SW480 (cell line): ENCODE measurements around the gene MRPL44.
"Not testable (repeated sequence)": the region's sequence is repeated elsewhere in the genome, so short reads cannot be mapped to it uniquely, and the experiment has no call there.

ENCODE experiments used
- DNase-seq: peaks from one replicate; pipeline ENCODE4 v3.0.0-alpha.2; 2016; ENCODE audit warnings: low spot score

MRPL44 gene

DNA sequence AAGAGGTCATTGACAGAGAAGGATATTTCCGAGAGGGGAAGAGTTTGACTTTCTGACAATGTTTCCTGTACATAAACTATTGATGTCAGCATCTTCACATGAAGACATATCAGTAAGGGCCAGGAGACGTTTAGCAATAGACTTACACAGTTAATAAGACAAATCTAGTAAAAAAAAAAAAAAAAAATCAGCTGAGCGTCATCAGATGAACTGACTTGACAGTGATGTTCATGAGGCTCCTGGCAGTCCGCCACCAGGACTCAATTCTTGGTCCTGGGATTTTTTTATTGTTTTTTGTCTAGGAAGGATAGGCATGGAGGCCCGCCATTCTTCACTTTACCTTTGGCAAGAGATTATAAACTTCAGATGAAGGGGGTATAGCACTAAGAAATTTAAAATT lies 14.5 kb downstream of the MRPL44 start:
- DNase-seq, result no peak

DNA sequence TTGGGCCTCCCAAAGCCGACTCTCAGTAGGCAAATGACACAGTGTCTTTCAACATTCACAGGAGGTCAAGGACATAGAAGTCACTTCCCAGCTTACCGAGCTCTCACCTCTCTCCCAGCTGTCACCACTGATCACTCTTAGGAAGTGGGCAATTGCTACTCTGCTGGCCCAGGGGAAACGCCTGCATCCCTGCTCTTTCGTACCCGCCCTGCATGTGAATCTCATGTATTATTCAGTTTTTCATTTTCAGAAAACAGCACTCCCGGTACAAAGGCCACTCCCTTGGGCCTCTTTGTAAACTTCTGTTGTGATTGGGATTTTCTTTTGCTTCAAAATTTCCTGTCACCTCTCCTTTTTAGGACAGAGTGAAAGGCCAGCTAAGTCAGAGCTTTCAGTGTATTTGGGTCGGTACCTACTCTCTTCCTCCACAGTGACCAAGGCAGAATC lies 15.4 kb downstream of the MRPL44 start:
- no peak for DNase-seq

DNA sequence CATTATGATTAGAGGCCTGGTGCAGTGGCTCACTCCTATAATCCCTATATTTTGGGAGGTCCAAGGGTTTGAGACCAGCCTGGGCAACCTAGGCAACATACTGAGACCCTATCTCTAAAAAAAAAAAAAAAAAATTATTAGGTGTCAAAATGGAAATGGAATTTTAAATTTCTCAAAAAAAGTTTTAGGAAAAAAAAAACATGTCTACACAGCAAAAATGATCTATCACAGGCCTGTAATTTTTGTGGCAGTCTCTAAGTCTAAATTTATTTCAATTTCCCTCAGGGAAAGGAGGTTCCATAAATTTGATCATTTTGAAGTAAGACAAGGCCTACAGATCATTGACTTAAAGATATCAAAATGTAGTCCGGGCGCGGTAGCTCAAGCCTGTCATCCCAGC lies 16.3 kb downstream of the MRPL44 start:
- no peak for DNase-seq

DNA sequence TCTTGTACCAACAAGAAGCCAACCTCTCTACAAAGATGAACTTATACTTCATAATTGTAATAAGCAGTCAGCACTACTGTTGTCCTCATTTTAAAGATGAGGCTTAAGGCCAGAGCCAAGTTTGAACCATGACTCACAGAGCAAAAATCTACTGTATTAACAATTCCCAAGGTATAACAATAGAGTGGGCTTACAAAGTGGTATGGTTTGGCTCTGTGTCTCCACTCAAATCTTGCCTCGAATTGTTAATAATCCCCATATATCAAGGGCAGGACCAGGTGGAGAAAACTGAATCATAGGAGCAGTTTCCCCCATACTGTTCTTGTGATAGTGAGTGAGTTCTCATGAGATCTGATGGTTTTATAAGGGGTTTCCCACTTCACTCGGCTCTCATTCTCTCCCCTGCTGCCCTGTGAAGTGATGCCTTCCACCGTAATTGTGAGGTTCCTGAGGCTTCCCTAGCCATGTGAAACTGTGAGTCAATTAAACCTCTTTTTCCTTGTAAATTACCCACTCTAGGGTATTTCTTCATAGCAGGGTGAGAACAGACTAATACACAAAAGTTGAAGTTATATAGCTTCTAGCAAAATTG lies 19.5 kb downstream of the MRPL44 start:
- DNase-seq, result no peak

DNA sequence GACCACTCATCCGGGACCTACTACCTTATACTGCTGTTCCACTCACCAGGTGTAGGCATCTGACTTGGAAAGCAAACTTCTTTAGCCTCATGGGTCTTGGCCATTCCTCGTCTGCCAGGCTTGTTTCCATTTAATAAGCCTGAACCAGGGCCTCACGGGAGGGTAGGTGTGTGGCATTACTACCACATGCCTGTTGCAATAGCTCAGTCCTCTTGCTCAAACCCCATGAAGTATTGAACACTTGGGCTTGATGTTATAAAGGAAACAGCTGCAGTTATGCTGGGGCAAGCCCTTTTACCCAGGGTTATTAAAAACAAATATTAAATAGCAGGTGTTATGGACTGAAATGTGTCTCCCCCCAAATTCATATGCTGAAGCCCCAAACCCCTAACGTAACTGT lies 21.2 kb downstream of the MRPL44 start:
- DNase-seq, result no peak

DNA sequence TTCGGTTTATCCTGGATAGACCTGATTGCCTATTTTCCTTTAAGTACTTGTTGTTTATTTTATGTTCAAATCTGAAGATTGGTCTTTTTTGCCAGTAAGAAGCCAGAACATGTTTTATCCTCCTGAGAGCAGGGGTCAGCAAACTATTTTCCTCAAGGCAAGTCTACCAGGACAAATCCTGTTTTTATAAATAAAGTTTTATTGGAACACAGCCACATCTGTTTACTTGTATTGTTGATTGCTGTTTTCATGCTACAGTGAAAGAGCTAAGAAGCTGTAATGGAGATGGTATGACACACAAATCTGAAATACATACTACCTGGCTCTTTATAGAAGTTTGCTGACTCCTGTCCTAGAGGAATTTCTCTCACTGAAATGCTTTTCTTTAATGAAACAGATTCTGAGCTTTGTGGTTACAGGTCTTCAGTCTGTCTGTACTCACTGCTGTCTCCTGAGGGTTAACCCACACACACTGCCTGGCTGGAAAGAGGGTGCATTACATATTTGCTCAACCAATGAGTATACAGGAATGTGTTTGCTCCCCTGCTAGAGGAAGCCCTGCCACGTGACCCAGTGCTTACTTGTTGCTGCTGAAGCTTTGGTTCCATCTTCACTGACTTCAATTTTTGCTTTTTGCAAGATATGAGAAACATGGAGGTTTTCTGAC lies 22.6 kb downstream of the MRPL44 start:
- DNase-seq, result no peak

- no peak for DNase-seq
Observed at GRCh38 chr2:223980397-223980735, 23.1 kb downstream of the MRPL44 start.

- DNase-seq, result no peak
Observed at GRCh38 chr2:223980803-223981202, 23.5 kb downstream of the MRPL44 start.

DNA sequence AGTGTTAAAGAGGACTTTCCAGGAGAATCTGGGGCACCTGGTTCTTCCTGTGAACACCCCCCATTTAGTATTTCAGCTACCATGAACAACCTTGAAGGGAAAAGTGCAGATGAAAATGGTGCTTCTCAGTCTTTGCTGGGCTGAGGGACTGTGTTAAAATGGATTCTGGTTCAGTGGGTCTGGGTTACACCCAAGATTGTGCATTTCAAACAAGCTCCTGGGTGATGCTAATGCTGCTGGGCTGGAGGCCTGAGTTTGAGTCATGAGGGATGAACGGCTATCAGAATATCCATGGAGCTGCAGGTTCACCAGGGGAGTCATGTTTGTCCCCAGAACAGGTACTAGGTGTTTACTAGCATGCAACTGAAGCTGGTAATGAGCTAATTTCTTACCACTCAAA lies 24.0 kb downstream of the MRPL44 start:
- DNase-seq, result no peak

GRCh38 chr2:223989206-223989855 lies 32.1 kb downstream of the MRPL44 start:
- peak; percentile 5 for DNase-seq

GRCh38 chr2:223989856-223990232 lies 32.6 kb downstream of the MRPL44 start:
- DNase-seq, result no peak

DNA sequence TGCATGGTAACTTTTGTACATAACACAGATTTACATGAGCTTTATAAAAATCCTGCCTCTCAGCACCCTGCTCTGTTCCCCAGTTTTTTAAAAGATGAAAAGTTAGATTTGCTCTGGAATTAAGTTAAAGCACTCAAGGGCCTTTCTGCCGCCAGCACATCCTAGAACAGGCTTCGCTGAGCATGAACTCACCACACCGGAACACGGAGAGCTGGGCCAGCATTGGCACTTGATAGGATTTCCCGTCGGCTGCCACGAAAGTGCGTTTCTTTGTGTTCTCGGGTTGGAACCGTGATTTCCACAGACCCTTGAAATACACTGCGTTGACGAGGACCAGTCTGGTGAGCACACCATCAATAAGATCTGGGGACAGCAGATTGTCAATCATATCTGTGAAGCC lies 34.3 kb downstream of the MRPL44 start:
- DNase-seq, result no peak

DNA sequence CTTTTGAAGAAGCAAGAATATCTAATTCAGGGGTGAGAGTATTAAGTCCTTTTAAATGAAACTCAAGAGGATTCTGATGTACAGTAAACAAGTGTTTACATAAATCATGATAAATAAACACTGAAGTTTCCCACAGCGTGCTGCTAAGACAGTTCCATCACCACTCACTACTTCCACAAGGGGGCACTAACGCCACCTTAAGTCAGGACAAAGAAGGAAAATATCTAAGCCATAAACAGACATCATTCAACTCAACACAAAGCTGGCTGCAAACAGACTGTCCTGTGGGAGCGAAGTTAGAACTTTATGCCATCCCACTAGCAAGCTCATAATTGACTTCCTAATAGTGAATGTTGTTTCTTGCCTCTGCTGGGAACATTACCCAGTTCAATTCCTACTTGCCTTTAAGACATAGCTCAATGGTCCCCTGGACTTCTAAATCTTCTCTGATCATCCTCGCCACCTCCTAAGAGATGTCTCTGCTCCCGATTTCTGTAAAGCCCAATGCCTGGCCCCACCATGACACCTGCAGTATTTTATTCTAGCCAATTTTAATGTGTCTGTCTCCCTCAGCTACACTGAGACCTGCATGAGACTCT lies 36.5 kb downstream of the MRPL44 start:
- peak; percentile 71 for DNase-seq

DNA sequence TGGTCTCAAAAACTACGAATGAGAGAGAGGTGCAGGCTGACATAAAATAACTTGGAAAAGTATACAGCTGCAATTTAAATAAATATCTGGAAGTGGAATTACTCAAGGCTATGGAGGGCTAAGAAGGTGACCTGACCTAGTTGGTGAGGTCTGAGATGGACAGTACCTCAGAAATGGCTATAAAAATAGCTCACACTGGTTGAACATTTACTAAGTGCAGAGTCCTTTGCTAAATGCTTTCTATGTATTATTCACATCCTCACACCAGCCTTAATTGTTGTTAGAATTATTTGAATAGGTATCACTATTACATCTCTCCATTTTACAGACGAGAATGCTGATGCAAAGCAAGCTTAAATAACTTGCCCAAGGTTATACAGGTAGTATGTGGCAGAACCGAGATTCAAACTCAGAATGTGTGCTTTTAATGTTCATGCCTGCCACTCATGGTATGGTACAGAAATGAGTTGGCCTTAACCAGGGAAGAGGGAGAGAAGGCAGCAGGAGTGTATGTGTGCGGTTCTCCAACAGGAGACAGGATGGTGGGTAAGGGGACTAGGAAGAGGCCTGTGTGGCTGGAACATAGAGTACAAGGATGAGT lies 37.4 kb downstream of the MRPL44 start:
- DNase-seq, result no peak

GRCh38 chr2:223995569-223995968 lies 38.3 kb downstream of the MRPL44 start:
- DNase-seq, result peak; percentile 36

- no peak for DNase-seq
Observed at GRCh38 chr2:223996391-223996790, 39.1 kb downstream of the MRPL44 start.

GRCh38 chr2:223997938-223998337 lies 40.7 kb downstream of the MRPL44 start:
- DNase-seq, result no peak

GRCh38 chr2:223998948-223999347 lies 41.7 kb downstream of the MRPL44 start:
- no peak for DNase-seq

DNA sequence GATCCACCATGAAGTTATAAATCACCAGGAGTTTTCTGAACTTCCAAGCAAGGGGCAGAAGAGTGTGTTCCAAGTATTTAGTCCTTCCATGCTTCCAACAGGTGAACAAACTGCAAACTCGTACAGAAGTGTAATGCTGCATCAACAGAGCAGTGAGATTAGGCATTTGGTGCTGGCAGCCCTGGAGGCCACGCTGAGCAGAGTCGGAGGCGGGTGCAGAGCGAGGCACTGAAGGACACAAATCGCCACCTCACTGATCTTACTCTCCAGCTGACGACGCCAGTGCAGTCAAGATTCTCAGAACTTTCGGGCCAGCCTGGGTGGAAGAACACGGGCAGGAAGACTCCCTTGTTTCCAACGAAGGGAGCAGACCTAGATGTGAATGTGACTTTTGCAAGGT lies 42.6 kb downstream of the MRPL44 start:
- no peak for DNase-seq

DNA sequence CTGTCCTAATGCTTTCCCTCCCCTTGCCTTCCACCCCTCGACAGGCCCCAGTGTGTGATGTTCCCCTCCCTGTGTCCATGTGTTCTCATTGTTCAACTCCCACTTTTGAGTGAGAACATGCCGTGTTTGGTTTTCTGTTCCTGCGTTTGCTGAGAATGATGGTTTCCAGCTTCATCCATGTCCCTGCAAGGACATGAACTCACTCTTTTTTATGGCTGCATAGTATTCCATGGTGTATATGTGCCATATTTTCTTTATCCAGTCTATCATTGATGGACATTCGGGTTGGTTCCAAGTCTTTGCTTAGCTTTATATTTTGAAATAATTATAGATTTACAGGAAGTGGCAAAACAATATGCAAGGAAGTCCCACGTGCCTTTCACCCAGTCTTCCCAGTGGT lies 43.4 kb downstream of the MRPL44 start:
- DNase-seq, result not testable (repeated sequence)

DNA sequence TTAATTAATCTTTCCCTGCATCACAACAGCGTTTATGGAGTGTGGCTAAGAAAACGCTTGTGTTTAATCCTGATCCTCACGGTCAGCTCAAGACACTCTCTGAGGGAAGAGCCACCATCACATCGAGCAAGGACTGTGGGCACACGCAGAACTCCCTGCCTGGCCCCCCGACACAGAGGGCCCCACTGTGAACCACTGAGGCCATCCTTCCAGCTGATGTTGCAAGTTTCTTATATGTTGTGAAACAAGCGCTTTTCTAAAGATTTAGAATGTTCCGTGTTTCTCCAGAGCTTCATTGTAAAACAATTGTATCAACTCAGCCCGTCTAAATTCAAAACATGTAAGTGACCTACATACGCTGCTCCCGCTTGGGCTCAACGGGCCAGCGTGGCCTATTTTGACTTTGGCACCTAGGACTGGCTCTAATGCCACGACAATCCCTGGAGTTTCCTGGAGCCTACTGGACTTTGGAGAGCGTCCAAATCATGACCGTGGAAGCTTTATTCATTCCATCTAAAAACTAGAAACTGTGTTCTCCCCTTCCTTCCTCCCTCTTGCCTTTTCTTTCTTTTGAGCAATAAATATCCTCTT lies 46.9 kb downstream of the MRPL44 start:
- DNase-seq, result no peak

GRCh38 chr2:224008702-224009261 lies 51.5 kb downstream of the MRPL44 start:
- DNase-seq, result no peak
